ENCODE data around the gene KCNMA1. TPM values are rescaled to one million over a fixed set of nuclear protein-coding genes. Genes with fewer than 3 reads are reported as not detected.
A peak's percentile ranks its signal among the peaks of the same experiment; 100 is the strongest.

Gene KCNMA1
- total and polyA plus RNA-seq, 10 of the 15 experiments (the other 5 are each of a cell fraction or from before 2014, with no cell fraction given): 8.5 to 77.0 (median 21.3) TPM

DNA sequence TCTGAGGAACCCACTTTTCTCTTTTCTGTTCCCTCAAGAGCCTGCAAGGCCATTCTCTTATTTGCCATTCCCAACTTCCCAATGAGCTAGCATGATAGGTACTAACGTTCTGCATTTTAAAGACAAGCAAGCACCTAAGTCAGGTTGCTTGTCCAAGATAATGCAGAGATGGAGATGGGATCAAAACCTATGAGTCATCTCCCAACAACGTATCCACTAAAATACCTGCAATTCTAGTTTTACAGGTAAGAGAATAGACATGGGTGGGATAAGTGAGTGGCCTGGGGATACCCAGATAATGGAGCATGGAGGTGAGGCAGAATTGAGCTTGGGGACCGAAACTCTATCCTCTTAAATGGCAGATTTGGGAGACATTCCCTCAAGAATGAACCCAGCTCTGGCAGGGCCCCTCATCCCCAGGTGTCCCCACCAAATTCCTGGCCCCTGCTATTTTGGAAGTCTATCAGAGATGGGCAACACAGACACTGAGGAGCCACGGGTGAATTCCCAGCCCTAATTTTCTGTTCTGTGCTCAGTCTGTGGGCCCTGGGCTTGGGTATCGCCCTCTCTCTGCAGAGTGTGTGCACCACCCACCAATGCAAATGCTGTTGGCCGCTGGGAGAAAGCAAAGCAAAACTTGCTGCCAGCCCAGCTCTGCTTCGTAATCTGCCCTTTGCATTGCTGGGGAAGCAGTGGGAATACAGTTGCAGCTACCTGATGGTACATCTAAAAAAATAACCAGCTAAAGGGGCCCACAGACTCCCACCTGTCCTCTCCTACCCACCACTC, 98.3 kb downstream of the KCNMA1 start:
- no peak for DNase-seq (ENCODE audit: low read depth, low spot score)
- TF ChIP-seq CHD1 (IDR thresholded peaks at IDR 0.05; ENCODE audit: low read depth, low read length) (no peak), TCF3 (IDR thresholded peaks at IDR 0.05; ENCODE audit: borderline replicate concordance, insufficient read depth, low read depth, low read length) (no peak), FOXK2 (IDR thresholded peaks at IDR 0.05) (no peak), SREBF1 (IDR thresholded peaks at IDR 0.05; ENCODE audit: low read length) (no peak), ETV6 (conservative IDR thresholded peaks at IDR 0.05 in 1 of 2, IDR thresholded peaks at IDR 0.05 in 1 of 2; ENCODE audit: borderline replicate concordance in 1 of 2, low read depth in 1 of 2) (no peak), YBX1 (IDR thresholded peaks at IDR 0.05) (no peak), MXI1 (IDR thresholded peaks at IDR 0.05; ENCODE audit: low read depth, low read length) (no peak), SPI1 (IDR thresholded peaks at IDR 0.05; ENCODE audit: borderline replicate concordance, insufficient read depth, low read depth, low read length) (no peak), BHLHE40 (IDR thresholded peaks at IDR 0.05; ENCODE audit: borderline replicate concordance in 1 of 2, low read depth in 2 of 2, low read length in 1 of 2) (no peak), JUNB (IDR thresholded peaks at IDR 0.05) (no peak), HDGF (IDR thresholded peaks at IDR 0.05) (no peak)
- TF ChIP-seq, protein P1, sequence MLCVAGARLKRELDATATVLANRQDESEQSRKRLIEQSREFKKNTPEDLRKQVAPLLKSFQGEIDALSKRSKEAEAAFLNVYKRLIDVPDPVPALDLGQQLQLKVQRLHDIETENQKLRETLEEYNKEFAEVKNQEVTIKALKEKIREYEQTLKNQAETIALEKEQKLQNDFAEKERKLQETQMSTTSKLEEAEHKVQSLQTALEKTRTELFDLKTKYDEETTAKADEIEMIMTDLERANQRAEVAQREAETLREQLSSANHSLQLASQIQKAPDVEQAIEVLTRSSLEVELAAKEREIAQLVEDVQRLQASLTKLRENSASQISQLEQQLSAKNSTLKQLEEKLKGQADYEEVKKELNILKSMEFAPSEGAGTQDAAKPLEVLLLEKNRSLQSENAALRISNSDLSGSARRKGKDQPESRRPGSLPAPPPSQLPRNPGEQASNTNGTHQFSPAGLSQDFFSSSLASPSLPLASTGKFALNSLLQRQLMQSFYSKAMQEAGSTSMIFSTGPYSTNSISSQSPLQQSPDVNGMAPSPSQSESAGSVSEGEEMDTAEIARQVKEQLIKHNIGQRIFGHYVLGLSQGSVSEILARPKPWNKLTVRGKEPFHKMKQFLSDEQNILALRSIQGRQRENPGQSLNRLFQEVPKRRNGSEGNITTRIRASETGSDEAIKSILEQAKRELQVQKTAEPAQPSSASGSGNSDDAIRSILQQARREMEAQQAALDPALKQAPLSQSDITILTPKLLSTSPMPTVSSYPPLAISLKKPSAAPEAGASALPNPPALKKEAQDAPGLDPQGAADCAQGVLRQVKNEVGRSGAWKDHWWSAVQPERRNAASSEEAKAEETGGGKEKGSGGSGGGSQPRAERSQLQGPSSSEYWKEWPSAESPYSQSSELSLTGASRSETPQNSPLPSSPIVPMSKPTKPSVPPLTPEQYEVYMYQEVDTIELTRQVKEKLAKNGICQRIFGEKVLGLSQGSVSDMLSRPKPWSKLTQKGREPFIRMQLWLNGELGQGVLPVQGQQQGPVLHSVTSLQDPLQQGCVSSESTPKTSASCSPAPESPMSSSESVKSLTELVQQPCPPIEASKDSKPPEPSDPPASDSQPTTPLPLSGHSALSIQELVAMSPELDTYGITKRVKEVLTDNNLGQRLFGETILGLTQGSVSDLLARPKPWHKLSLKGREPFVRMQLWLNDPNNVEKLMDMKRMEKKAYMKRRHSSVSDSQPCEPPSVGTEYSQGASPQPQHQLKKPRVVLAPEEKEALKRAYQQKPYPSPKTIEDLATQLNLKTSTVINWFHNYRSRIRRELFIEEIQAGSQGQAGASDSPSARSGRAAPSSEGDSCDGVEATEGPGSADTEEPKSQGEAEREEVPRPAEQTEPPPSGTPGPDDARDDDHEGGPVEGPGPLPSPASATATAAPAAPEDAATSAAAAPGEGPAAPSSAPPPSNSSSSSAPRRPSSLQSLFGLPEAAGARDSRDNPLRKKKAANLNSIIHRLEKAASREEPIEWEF (IDR thresholded peaks at IDR 0.05; ENCODE audit: insufficient replicate concordance, low read depth, low read length): no peak
- TF ChIP-seq, protein P2, sequence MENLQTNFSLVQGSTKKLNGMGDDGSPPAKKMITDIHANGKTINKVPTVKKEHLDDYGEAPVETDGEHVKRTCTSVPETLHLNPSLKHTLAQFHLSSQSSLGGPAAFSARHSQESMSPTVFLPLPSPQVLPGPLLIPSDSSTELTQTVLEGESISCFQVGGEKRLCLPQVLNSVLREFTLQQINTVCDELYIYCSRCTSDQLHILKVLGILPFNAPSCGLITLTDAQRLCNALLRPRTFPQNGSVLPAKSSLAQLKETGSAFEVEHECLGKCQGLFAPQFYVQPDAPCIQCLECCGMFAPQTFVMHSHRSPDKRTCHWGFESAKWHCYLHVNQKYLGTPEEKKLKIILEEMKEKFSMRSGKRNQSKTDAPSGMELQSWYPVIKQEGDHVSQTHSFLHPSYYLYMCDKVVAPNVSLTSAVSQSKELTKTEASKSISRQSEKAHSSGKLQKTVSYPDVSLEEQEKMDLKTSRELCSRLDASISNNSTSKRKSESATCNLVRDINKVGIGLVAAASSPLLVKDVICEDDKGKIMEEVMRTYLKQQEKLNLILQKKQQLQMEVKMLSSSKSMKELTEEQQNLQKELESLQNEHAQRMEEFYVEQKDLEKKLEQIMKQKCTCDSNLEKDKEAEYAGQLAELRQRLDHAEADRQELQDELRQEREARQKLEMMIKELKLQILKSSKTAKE (IDR thresholded peaks at IDR 0.05; ENCODE audit: low read depth, poor library complexity, severe bottlenecking): no peak

More for the DNA sequence above, 98.3 kb downstream of the KCNMA1 start:
- ChIA-PET SMC1A (ENCODE audit: uncharacterized antibody, unreplicated experiment) (interaction anchor here (0.9 to 2.0 kb wide), 8 partner anchors 11 to 94 kb away, joined by 3 to 11 read pairs (median 4); no protein-coding TSS in a partner anchor), POLR2A (interaction anchor here (0.6 kb wide), 1 partner anchor 10 kb away, joined by 3 read pairs; no protein-coding TSS in a partner anchor), RAD21 (ENCODE audit: unreplicated experiment) (interaction anchor here (1.1 kb wide), 1 partner anchor 134 kb away, joined by 3 read pairs; no protein-coding TSS in a partner anchor), CTCF (interaction anchor here (0.6 to 3.0 kb wide), 6 partner anchors 8 to 172 kb away, joined by 3 to 11 read pairs (median 3); no protein-coding TSS in a partner anchor)
- intact Hi-C loops (cut with micrococcal nuclease; ENCODE audit: unreplicated experiment) (no loop called here), in situ Hi-C loops (cut with MboI) (no loop called here)
- H3K27me3 ChIP-seq (replicated peaks in 1 of 2; ENCODE audit: control insufficient read depth in 2 of 2, insufficient read depth in 2 of 2, low read length in 1 of 2): no peaks in the 10 kb centered on the region
- H2AFZ ChIP-seq (ENCODE audit: control insufficient read depth, low read depth, low read length): no peak overlapping the region
- no TSS peak for BruUV-seq (replicated peaks)
- H3K79me2 ChIP-seq (ENCODE audit: control insufficient read depth, insufficient read depth, low read length): no peaks in the 10 kb centered on the region
- no peaks in the 10 kb centered on the region for H3K9me3 ChIP-seq (replicated peaks; ENCODE audit: control insufficient read depth, insufficient read depth, low read length)
- H3K4me2 ChIP-seq (ENCODE audit: control insufficient read depth, insufficient read depth): no peak overlapping the region
- no peaks in the 10 kb centered on the region for H3K36me3 ChIP-seq (ENCODE audit: control insufficient read depth in 2 of 2, insufficient read depth in 2 of 2, low read length in 1 of 2)
- H3K4me1 ChIP-seq (ENCODE audit: control insufficient read depth, insufficient read depth, low read length): no peaks in the 10 kb centered on the region
- 13% methylated on average over 7 of the region's 7 CpGs for WGBS (ENCODE audit: insufficient coverage, insufficient replicate concordance, low lambda C conversion rate, missing lambda C conversion rate)
- H3K4me3 ChIP-seq: no peak overlapping the region
- no peak overlapping the region for H3K9ac ChIP-seq (ENCODE audit: control insufficient read depth, insufficient read depth, low read length)
- FAIRE-seq (no peak), ATAC-seq (peak; percentile 31; the same call in 1 of the 3 replicates)
- no peaks in the 10 kb centered on the region for H4K20me1 ChIP-seq (ENCODE audit: control insufficient read depth, insufficient read depth)
- no peak overlapping the region for H3K27ac ChIP-seq (ENCODE audit: control insufficient read depth, insufficient read depth)
